ENCODE data around the gene MYO1F. TPM values are rescaled to one million over a fixed set of nuclear protein-coding genes. Genes with fewer than 3 reads are reported as not detected.

MYO1F gene
- total and polyA plus RNA-seq, 4 donors: 4.5 to 19.3 (median 11.6) TPM

GRCh38 chr19:8605514-8605913 lies 28.3 kb upstream of the MYO1F start:
- Histone ChIP-seq H3K27me3 (ENCODE audit: control insufficient read depth, insufficient read depth, low read length) (no peaks in the 10 kb centered on the region), H3K9me3 (ENCODE audit: control insufficient read depth, insufficient read depth, low read length) (peaks cover 5% of the 10 kb centered on the region), H3K27ac (ENCODE audit: low read depth, low read length) (no peak overlapping the region), H3K4me3 (ENCODE audit: low read depth, low read length) (no peak overlapping the region), H3K4me1 (ENCODE audit: control insufficient read depth, insufficient read depth, low read length) (peaks cover 11% of the 10 kb centered on the region), H3K36me3 (ENCODE audit: control insufficient read depth, insufficient read depth, low read length) (peaks cover 53% of the 10 kb centered on the region)
- 94% methylated on average over 13 of the region's 17 CpGs for WGBS (ENCODE audit: insufficient coverage)
- no peak for DNase-seq (ENCODE audit: low read depth in 4 of 6, low spot score in 6 of 6)

- Histone ChIP-seq H3K27me3 (ENCODE audit: control insufficient read depth, insufficient read depth, low read length) (no peaks in the 10 kb centered on the region), H3K9me3 (ENCODE audit: control insufficient read depth, insufficient read depth, low read length) (peaks cover 5% of the 10 kb centered on the region), H3K36me3 (ENCODE audit: control insufficient read depth, insufficient read depth, low read length) (peaks cover 70% of the 10 kb centered on the region), H3K4me1 (ENCODE audit: control insufficient read depth, insufficient read depth, low read length) (no peaks in the 10 kb centered on the region), H3K4me3 (ENCODE audit: low read depth, low read length) (no peak overlapping the region), H3K27ac (ENCODE audit: low read depth, low read length) (no peak overlapping the region)
- 98% methylated on average over 5 of the region's 5 CpGs for WGBS (ENCODE audit: insufficient coverage)
- no peak for DNase-seq (ENCODE audit: low read depth in 4 of 6, low spot score in 6 of 6)
Measured at GRCh38 chr19:8601796-8602195, 24.6 kb upstream of the MYO1F start.

GRCh38 chr19:8600816-8601215 lies 23.6 kb upstream of the MYO1F start:
- WGBS (ENCODE audit: insufficient coverage): 98% methylated on average over 16 of the region's 16 CpGs
- Histone ChIP-seq H3K9me3 (ENCODE audit: control insufficient read depth, insufficient read depth, low read length) (peaks cover 5% of the 10 kb centered on the region), H3K27me3 (ENCODE audit: control insufficient read depth, insufficient read depth, low read length) (no peaks in the 10 kb centered on the region), H3K4me1 (ENCODE audit: control insufficient read depth, insufficient read depth, low read length) (no peaks in the 10 kb centered on the region), H3K27ac (ENCODE audit: low read depth, low read length) (no peak overlapping the region), H3K4me3 (ENCODE audit: low read depth, low read length) (no peak overlapping the region), H3K36me3 (ENCODE audit: control insufficient read depth, insufficient read depth, low read length) (peaks cover 79% of the 10 kb centered on the region)
- no peak for DNase-seq (ENCODE audit: low read depth in 4 of 6, low spot score in 6 of 6)

- Histone ChIP-seq H3K4me1 (ENCODE audit: control insufficient read depth, insufficient read depth, low read length) (no peaks in the 10 kb centered on the region), H3K4me3 (ENCODE audit: low read depth, low read length) (no peak overlapping the region), H3K27me3 (ENCODE audit: control insufficient read depth, insufficient read depth, low read length) (no peaks in the 10 kb centered on the region), H3K36me3 (ENCODE audit: control insufficient read depth, insufficient read depth, low read length) (peaks cover 79% of the 10 kb centered on the region), H3K27ac (ENCODE audit: low read depth, low read length) (no peak overlapping the region), H3K9me3 (ENCODE audit: control insufficient read depth, insufficient read depth, low read length) (peaks cover 4% of the 10 kb centered on the region)
- DNase-seq (ENCODE audit: low read depth in 4 of 6, low spot score in 6 of 6): no peak
- WGBS (ENCODE audit: insufficient coverage): 100% methylated on average over 2 of the region's 2 CpGs
Measured at GRCh38 chr19:8600064-8600463, 22.8 kb upstream of the MYO1F start.

- Histone ChIP-seq H3K9me3 (ENCODE audit: control insufficient read depth, insufficient read depth, low read length) (no peaks in the 10 kb centered on the region), H3K27ac (ENCODE audit: low read depth, low read length) (no peak overlapping the region), H3K27me3 (ENCODE audit: control insufficient read depth, insufficient read depth, low read length) (no peaks in the 10 kb centered on the region), H3K4me3 (ENCODE audit: low read depth, low read length) (no peak overlapping the region), H3K4me1 (ENCODE audit: control insufficient read depth, insufficient read depth, low read length) (peaks cover 17% of the 10 kb centered on the region), H3K36me3 (ENCODE audit: control insufficient read depth, insufficient read depth, low read length) (peaks cover 52% of the 10 kb centered on the region)
- no peak for DNase-seq (ENCODE audit: low read depth in 4 of 6, low spot score in 6 of 6)
- WGBS (ENCODE audit: insufficient coverage): 89% methylated on average over 9 of the region's 23 CpGs
Measured at GRCh38 chr19:8596168-8596567, 18.9 kb upstream of the MYO1F start.

GRCh38 chr19:8595651-8596050 lies 18.4 kb upstream of the MYO1F start:
- no peak overlapping the region for H3K4me3 ChIP-seq (ENCODE audit: low read depth, low read length)
- peaks cover 47% of the 10 kb centered on the region for H3K36me3 ChIP-seq (ENCODE audit: control insufficient read depth, insufficient read depth, low read length)
- DNase-seq (ENCODE audit: low read depth in 4 of 6, low spot score in 6 of 6): no peak
- no peaks in the 10 kb centered on the region for H3K9me3 ChIP-seq (ENCODE audit: control insufficient read depth, insufficient read depth, low read length)
- 71% methylated on average over 13 of the region's 15 CpGs for WGBS (ENCODE audit: insufficient coverage)
- no peak overlapping the region for H3K27ac ChIP-seq (ENCODE audit: low read depth, low read length)
- peaks cover 17% of the 10 kb centered on the region for H3K4me1 ChIP-seq (ENCODE audit: control insufficient read depth, insufficient read depth, low read length)
- no peaks in the 10 kb centered on the region for H3K27me3 ChIP-seq (ENCODE audit: control insufficient read depth, insufficient read depth, low read length)

GRCh38 chr19:8593931-8594330 lies 16.7 kb upstream of the MYO1F start:
- Histone ChIP-seq H3K36me3 (ENCODE audit: control insufficient read depth, insufficient read depth, low read length) (peaks cover 46% of the 10 kb centered on the region), H3K4me1 (ENCODE audit: control insufficient read depth, insufficient read depth, low read length) (peaks cover 17% of the 10 kb centered on the region), H3K27ac (ENCODE audit: low read depth, low read length) (no peak overlapping the region), H3K9me3 (ENCODE audit: control insufficient read depth, insufficient read depth, low read length) (no peaks in the 10 kb centered on the region), H3K27me3 (ENCODE audit: control insufficient read depth, insufficient read depth, low read length) (no peaks in the 10 kb centered on the region), H3K4me3 (ENCODE audit: low read depth, low read length) (no peak overlapping the region)
- WGBS (ENCODE audit: insufficient coverage): no CpG with 5 or more reads among the region's 2 CpGs
- no peak for DNase-seq (ENCODE audit: low read depth in 4 of 6, low spot score in 6 of 6)

GRCh38 chr19:8592231-8593009 lies 15.2 kb upstream of the MYO1F start:
- peak overlapping the region; percentile 69 for H3K27ac ChIP-seq (ENCODE audit: low read depth, low read length)
- peaks cover 17% of the 10 kb centered on the region for H3K4me1 ChIP-seq (ENCODE audit: control insufficient read depth, insufficient read depth, low read length)
- H3K27me3 ChIP-seq (ENCODE audit: control insufficient read depth, insufficient read depth, low read length): no peaks in the 10 kb centered on the region
- H3K4me3 ChIP-seq (ENCODE audit: low read depth, low read length): peak overlapping the region; percentile 45
- DNase-seq (ENCODE audit: low read depth in 4 of 6, low spot score in 6 of 6): peak; percentile 90 to 99 (median 94)
- H3K9me3 ChIP-seq (ENCODE audit: control insufficient read depth, insufficient read depth, low read length): no peaks in the 10 kb centered on the region
- peaks cover 39% of the 10 kb centered on the region for H3K36me3 ChIP-seq (ENCODE audit: control insufficient read depth, insufficient read depth, low read length)
- WGBS (ENCODE audit: insufficient coverage): under 1% methylated on average over 53 of the region's 55 CpGs

GRCh38 chr19:8589177-8589714 lies 12.0 kb upstream of the MYO1F start:
- DNase-seq (ENCODE audit: low read depth in 4 of 6, low spot score in 6 of 6): no peak
- peaks cover 40% of the 10 kb centered on the region for H3K36me3 ChIP-seq (ENCODE audit: control insufficient read depth, insufficient read depth, low read length)
- 86% methylated on average over 30 of the region's 32 CpGs for WGBS (ENCODE audit: insufficient coverage)
- no peaks in the 10 kb centered on the region for H3K9me3 ChIP-seq (ENCODE audit: control insufficient read depth, insufficient read depth, low read length)
- no peaks in the 10 kb centered on the region for H3K27me3 ChIP-seq (ENCODE audit: control insufficient read depth, insufficient read depth, low read length)
- peaks cover 17% of the 10 kb centered on the region for H3K4me1 ChIP-seq (ENCODE audit: control insufficient read depth, insufficient read depth, low read length)
- H3K4me3 ChIP-seq (ENCODE audit: low read depth, low read length): no peak overlapping the region
- no peak overlapping the region for H3K27ac ChIP-seq (ENCODE audit: low read depth, low read length)

Data from spinal cord (tissue), 10 donors.